Measurements from ENCODE around the gene CWH43. TPM values are rescaled to one million over a fixed set of nuclear protein-coding genes. Genes with fewer than 3 reads are reported as not detected.
"Not testable (repeated sequence)": the region's sequence is repeated elsewhere in the genome, so short reads cannot be mapped to it uniquely, and the experiment has no call there.

CWH43 gene
- total RNA-seq, 2 donors from 2014 or later = not detected

DNA sequence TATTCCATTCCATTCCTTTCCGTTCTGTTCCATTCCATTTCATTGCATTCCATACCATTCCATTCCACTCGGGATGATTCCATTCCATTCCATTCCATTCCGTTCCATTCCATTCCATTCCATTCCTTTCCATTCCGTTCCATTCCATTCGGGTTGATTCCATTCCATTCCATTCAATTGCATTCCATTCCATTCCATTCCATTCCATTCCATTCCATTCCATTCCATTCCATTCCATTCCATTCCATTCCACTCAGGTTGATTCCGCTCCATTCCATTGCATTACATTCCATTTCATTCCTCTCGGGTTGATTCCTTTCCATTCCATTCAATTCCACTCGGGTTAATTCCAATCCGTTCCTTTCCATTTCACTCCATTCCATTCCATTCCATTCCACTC, 111.0 kb downstream of the CWH43 start:
- peaks cover 34% of the 10 kb centered on the region for H3K9me3 Mint-ChIP-seq
- ATAC-seq (replicated peaks) = peak; percentile 43
- H3K4me3 Mint-ChIP-seq; H3K27ac Mint-ChIP-seq; H3K4me1 Mint-ChIP-seq; H3K36me3 Mint-ChIP-seq (ENCODE audit: low read depth); H3K27me3 Mint-ChIP-seq: not testable (repeated sequence)

DNA sequence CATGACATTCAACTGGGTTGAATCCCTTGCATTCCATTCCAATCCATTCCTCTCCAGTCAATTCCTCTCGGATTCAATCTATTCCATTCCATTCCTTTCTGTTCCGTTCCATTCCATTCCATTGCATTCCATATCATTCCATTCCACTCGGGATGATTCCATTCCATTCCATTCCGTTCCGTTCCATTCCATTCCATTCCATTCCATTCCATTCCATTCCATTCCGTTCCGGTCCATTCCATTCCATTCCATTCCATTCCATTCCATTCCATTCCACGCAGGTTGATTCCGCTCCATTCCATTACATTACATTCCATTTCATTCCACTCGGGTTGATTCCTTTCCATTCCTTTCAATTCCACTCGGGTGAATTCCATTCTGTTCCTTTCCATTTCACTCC, 111.4 kb downstream of the CWH43 start:
- not testable (repeated sequence) for H3K36me3 Mint-ChIP-seq (ENCODE audit: low read depth); H3K4me3 Mint-ChIP-seq; H3K27me3 Mint-ChIP-seq; ATAC-seq (replicated peaks); H3K27ac Mint-ChIP-seq; H3K4me1 Mint-ChIP-seq
- H3K9me3 Mint-ChIP-seq = peaks cover 36% of the 10 kb centered on the region

DNA sequence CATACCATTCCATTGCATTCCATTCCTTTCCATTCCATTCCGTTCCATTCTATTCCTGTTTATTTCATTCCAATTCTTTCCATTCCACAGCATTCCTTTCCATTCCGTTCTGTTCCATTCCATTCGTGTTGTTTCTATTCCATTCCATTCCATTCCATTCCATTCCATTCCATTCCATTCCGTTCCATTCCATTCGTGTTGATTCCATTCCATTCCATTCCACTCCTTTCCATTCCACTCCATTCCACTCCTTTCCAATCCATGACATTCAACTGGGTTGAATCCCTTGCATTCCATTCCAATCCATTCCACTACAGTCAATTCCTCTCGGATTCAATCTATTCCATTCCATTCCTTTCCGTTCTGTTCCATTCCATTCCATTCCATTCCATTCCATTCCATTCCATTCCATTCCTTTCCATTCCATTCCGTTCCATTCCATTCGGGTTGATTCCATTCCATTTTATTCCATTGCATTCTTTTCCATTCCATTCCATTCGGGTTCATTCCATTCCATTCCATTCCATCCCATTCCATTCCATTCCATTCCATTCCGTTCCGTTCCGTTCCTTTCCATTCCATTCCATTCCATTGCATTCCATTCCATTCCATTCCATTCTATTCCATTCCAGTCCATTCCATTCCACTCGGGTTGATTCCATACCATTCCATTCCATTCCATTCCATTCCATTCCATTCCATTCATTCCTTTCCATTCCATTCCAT, 112.1 kb downstream of the CWH43 start:
- H3K27ac Mint-ChIP-seq; H3K4me3 Mint-ChIP-seq; H3K36me3 Mint-ChIP-seq (ENCODE audit: low read depth); H3K27me3 Mint-ChIP-seq; H3K4me1 Mint-ChIP-seq: not testable (repeated sequence)
- peak; percentile 8 for ATAC-seq (replicated peaks)
- peaks cover 34% of the 10 kb centered on the region for H3K9me3 Mint-ChIP-seq

- not testable (repeated sequence) for H3K27ac Mint-ChIP-seq; H3K36me3 Mint-ChIP-seq (ENCODE audit: low read depth); H3K27me3 Mint-ChIP-seq; H3K4me3 Mint-ChIP-seq; ATAC-seq (replicated peaks)
- H3K9me3 Mint-ChIP-seq = peaks cover 43% of the 10 kb centered on the region
- peaks cover 10% of the 10 kb centered on the region for H3K4me1 Mint-ChIP-seq
These were observed 113.9 kb downstream of the CWH43 start for GRCh38 chr4:49099831-49100444.

GRCh38 chr4:49102344-49102898, 116.3 kb downstream of the CWH43 start:
- H3K36me3 Mint-ChIP-seq (ENCODE audit: low read depth); H3K27me3 Mint-ChIP-seq; H3K27ac Mint-ChIP-seq; H3K4me3 Mint-ChIP-seq: not testable (repeated sequence)
- peak; percentile 41 for ATAC-seq (replicated peaks)
- peaks cover 18% of the 10 kb centered on the region for H3K4me1 Mint-ChIP-seq
- H3K9me3 Mint-ChIP-seq = peaks cover 50% of the 10 kb centered on the region

DNA sequence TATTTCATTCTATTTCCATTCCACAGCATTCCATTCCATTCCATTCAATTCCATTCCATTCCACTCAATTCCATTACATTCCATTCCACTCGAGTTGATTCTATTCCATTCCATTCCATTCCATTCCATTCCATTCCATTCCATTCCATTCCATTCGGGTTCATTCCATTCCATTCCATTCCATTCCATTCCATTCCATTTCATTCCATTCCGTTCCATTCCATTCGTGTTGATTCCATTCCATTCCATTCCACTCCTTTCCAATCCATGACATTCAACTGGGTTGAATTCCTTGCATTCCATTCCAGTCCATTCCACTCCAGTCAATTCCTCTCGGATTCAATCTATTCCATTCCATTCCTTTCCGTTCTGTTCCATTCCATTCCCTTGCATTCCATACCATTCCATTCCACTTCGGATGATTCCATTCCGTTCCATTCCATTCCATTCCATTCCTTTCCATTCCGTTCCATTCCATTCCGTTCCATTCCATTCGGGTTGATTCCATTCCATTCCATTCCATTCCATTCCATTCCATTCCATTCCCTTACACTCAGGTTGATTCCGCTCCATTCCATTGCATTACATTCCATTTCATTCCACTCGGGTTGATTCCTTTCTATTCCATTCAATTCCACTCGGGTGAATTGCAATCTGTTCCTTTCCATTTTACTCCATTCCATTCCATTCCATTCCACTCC, 117.5 kb downstream of the CWH43 start:
- not testable (repeated sequence) for H3K4me3 Mint-ChIP-seq; H3K27me3 Mint-ChIP-seq; H3K27ac Mint-ChIP-seq; H3K36me3 Mint-ChIP-seq (ENCODE audit: low read depth)
- H3K4me1 Mint-ChIP-seq = peaks cover 26% of the 10 kb centered on the region
- peaks cover 53% of the 10 kb centered on the region for H3K9me3 Mint-ChIP-seq
- ATAC-seq (replicated peaks) = peak; percentile 35

DNA sequence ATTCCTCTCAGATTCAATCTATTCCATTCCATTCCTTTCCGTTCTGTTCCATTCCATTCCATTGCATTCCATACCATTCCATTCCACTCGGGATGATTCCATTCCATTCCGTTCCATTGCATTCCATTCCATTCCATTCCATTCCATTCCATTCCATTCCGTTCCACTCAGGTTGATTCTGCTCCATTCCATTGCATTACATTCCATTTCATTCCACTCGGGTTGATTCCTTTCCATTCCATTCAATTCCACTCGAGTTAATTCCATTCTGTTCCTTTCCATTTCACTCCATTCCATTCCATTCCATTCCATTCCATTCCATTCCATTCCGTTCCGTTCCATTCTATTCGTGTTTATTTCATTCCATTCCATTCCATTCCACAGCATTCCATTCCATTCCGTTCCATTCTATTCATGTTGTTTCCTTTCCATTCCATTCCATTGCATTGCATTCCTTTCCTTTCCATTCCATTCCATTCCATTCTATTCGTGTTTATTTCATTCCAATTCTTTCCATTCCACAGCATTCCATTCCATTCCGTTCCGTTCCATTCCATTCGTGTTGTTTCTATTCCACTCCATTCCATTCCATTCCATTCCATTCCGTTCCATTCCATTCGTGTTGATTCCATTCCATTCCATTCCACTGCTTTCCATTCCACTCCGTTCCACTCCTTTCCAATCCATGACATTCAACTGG, 118.3 kb downstream of the CWH43 start:
- H3K27ac Mint-ChIP-seq; H3K36me3 Mint-ChIP-seq (ENCODE audit: low read depth); ATAC-seq (replicated peaks); H3K4me3 Mint-ChIP-seq; H3K27me3 Mint-ChIP-seq: not testable (repeated sequence)
- Mint-ChIP-seq H3K4me1 (peaks cover 27% of the 10 kb centered on the region), H3K9me3 (peaks cover 49% of the 10 kb centered on the region)

GRCh38 chr4:49105248-49105904, 119.3 kb downstream of the CWH43 start:
- ATAC-seq (replicated peaks); H3K36me3 Mint-ChIP-seq (ENCODE audit: low read depth); H3K27ac Mint-ChIP-seq; H3K27me3 Mint-ChIP-seq; H3K4me3 Mint-ChIP-seq: not testable (repeated sequence)
- Mint-ChIP-seq H3K4me1 (peaks cover 34% of the 10 kb centered on the region), H3K9me3 (peaks cover 47% of the 10 kb centered on the region)

DNA sequence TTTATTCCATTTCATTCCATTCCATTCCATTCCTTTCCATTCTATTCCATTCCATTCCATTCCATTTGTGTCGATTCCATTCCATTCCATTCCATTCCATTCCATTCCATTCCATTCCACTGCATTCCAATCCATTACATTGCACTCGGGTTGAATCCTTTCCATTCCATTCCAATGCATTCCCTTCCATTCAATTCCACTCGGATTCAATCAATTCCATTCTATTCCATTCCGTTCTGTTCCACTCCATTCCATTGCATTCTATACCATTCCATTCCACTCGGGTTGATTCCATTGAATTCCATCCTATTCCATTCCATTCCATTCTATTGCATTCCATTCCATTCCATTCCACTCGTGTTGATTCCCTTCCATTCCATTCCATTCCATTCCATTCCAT, 121.2 kb downstream of the CWH43 start:
- H3K4me3 Mint-ChIP-seq; ATAC-seq (replicated peaks); H3K27ac Mint-ChIP-seq; H3K36me3 Mint-ChIP-seq (ENCODE audit: low read depth); H3K27me3 Mint-ChIP-seq: not testable (repeated sequence)
- Mint-ChIP-seq H3K9me3 (peaks cover 50% of the 10 kb centered on the region), H3K4me1 (peaks cover 34% of the 10 kb centered on the region)

GRCh38 chr4:49108183-49108978, 122.3 kb downstream of the CWH43 start:
- H3K27me3 Mint-ChIP-seq; H3K36me3 Mint-ChIP-seq (ENCODE audit: low read depth); H3K4me3 Mint-ChIP-seq; H3K27ac Mint-ChIP-seq: not testable (repeated sequence)
- ATAC-seq (replicated peaks) = peak; percentile 68
- H3K9me3 Mint-ChIP-seq = peaks cover 43% of the 10 kb centered on the region
- H3K4me1 Mint-ChIP-seq = peaks cover 31% of the 10 kb centered on the region

DNA sequence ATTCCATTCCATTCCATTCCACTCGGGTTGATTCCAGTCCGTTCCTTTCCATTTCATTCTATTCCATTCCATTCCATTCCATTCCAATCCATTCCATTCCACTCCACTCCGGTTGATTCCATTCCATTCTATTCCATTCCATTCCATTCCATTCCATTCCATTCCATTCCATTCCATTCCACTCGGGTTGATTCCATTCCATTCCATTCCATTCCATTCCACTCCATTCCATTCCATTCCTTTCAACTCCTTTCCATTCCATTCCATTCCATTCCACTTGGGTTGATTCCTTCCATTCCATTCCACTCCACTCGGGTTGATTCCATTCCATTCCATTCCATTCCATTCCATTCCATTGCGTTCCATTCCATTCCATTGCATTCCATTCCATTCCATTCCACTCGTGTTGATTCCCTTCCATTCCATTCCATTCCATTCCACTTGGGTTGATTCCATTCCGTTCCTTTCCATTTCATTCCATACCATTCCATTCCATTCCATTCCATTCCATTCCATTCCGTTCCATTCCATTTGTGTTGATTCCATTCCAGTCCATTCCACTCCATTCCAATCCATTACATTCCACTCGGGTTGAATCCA, 123.6 kb downstream of the CWH43 start:
- not testable (repeated sequence) for H3K36me3 Mint-ChIP-seq (ENCODE audit: low read depth); H3K27ac Mint-ChIP-seq; H3K4me3 Mint-ChIP-seq; H3K27me3 Mint-ChIP-seq
- ATAC-seq (replicated peaks) = peak; percentile 57
- peaks cover 27% of the 10 kb centered on the region for H3K4me1 Mint-ChIP-seq
- H3K9me3 Mint-ChIP-seq = peaks cover 36% of the 10 kb centered on the region

DNA sequence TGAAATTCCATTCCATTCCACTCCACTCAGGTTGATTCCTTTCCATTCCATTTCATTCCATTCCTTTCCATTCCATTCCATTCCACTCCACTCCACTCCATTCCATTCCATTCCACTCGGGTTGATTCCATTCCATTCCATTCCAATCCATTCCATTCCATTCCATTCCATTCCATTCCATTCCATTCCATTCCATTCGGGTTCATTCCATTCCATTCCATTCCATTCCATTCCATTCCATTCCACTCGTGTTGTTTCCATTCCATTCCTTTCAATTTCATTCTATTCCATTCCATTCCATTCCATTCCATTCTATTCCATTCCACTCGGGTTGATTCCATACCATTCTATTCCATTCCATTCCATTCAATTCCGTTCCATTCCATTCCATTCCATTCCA, 124.5 kb downstream of the CWH43 start:
- not testable (repeated sequence) for H3K4me3 Mint-ChIP-seq, H3K27ac Mint-ChIP-seq

More for the DNA sequence above, 124.5 kb downstream of the CWH43 start:
- H3K27me3 Mint-ChIP-seq; H3K36me3 Mint-ChIP-seq (ENCODE audit: low read depth): not testable (repeated sequence)
- peaks cover 30% of the 10 kb centered on the region for H3K9me3 Mint-ChIP-seq
- H3K4me1 Mint-ChIP-seq = peaks cover 21% of the 10 kb centered on the region
- ATAC-seq (replicated peaks) = peak; percentile 59
